Kidney glomerular epithelial cell (primary cell): ENCODE data around the gene C1QTNF12.

Experiments
- DNase-seq: peaks from one replicate; lab custom pipeline; 2025; lab: John Stamatoyannopoulos, UW

Gene C1QTNF12

DNA sequence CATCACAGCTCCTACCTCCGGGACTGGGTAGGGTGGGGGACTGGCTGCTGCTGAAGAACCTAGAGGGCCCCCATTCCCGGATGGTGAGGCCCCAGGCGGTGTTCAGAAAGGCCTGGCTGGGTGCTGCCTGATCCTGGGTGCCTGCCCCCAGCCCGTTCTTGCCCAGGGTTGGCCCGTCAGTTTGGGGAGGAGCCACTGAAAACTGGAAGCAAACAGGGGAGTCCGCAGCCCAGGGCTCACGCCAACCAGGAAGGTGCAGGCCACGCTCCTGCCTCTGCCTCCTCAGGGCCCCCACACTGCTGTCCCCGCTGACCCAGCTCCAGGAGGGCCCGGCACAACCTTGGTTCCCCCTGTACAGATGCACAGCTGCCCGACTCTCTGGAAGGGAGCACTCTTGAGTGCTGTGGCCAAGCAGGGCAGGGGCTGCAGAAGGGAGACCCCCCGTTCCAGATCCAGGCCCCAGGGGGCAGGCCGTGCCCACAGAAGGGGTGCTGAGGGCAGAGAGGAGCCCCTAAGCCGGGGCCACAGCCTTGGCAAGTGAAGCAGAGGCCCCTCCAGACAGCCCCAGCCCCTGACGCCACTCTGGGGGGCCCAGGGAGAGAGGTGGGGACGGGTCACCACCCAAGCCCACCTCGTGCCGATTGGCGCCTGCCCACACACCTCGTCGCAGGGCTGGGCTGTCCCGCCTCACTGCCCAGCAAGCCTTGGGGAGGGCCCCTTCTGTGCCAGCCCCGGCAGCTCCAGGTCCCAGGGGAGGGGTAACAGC is 5.5 kb downstream of the C1QTNF12 start:
- no peak for DNase-seq

DNA sequence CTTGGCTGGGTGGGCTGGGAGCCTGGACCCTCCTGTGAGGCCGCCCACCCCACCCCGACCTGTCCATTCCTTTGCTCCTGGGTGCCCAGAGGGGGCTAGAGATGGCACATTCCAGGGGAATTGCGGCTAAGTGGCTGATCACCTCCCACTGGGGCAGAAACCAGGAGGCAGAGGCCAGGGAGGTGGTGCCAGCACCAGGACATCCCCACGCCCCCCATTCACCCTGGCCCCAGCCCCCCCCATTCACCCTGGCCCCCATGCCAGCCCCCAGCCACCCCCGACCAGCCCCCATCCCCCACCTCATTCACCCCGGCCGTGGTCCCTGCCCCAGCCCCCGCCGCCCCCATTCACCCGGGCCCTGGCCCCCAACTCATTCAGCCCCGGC is 6.2 kb downstream of the C1QTNF12 start:
- DNase-seq, result no peak

GRCh38 chr1:1239614-1240347 is 6.7 kb downstream of the C1QTNF12 start:
- DNase-seq, result no peak

DNA sequence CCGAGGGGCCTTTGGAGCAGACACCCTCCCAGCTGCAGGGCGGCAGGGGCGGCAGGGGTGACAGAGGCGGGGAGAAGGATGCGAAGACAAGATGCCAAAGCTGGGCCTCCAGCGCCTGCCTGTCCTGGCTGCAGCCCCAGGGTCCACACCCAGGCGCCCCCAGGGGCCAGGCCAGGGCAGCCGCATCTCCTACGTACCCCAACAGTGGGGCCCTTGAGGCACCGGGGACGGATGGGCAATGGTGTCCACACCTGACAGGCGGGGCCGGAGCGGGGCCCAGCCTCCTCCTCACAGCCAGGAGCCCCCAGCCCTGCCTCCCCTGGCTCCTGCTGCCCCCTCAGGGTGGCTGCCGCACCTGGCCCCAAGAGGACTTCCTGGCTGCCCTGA is 7.3 kb downstream of the C1QTNF12 start:
- DNase-seq, result no peak

DNA sequence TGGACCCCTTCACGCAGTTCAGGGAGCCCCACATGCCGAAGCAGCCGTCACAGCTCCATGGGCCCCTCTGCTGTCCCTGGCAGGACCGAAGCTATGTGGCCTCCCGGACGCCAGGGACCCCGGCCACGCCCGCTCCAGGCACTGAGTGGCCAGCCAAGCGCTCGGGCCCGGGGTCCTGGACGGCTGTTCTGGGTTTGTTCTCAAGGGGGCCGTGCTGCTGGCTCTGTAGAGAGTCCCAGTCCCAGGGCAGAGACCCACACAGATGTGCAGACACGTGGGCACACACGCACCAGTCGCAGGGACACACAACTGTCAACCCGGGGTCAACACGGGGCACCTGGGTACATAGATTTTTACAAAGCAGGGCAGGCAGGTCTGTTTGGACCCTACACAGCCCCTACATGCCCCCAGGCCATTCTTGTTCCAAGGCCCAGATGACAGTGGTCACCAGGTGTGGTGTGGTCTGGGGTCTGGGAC is 7.8 kb downstream of the C1QTNF12 start:
- DNase-seq, result no peak

DNA sequence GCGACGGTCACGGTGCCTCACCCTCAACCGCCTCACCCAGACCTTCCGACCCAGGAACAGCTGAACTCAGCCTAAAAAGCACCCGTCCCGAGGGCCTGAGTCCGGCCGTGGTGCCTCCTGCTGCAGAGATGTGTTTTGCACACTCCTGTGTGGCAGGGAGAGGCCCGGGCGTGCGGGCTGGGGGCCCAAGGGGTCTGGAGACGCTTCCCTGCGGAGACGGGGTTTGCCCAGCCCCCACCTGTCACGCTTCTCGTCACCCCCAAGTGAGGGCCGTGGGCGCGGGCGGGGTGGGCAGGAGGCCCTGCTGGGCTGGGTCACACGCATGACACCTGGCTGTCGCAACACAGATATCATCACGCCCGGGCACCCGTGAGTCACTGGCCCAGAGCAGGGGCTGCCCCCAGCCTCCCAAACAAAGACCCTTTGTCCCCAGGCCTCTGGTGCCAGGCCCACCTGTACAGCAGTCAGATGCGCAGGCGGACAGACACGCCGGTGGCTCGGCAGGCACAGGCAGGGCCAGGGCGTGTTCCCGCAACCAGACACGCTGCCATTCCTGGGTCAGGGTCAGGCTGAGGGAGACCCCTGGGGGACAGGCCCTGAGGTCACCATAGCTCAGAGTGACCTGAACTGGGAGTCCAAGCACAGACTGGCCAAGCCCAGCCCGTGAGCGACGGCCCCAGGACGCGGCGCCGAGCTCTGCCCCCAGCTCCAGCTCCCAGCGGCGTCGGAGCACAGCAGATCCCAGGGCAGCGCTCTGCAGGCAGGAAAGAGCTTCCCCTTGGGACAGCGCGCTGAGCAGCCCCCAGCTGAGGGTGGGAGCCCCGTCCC is 8.4 kb downstream of the C1QTNF12 start:
- no peak for DNase-seq

DNA sequence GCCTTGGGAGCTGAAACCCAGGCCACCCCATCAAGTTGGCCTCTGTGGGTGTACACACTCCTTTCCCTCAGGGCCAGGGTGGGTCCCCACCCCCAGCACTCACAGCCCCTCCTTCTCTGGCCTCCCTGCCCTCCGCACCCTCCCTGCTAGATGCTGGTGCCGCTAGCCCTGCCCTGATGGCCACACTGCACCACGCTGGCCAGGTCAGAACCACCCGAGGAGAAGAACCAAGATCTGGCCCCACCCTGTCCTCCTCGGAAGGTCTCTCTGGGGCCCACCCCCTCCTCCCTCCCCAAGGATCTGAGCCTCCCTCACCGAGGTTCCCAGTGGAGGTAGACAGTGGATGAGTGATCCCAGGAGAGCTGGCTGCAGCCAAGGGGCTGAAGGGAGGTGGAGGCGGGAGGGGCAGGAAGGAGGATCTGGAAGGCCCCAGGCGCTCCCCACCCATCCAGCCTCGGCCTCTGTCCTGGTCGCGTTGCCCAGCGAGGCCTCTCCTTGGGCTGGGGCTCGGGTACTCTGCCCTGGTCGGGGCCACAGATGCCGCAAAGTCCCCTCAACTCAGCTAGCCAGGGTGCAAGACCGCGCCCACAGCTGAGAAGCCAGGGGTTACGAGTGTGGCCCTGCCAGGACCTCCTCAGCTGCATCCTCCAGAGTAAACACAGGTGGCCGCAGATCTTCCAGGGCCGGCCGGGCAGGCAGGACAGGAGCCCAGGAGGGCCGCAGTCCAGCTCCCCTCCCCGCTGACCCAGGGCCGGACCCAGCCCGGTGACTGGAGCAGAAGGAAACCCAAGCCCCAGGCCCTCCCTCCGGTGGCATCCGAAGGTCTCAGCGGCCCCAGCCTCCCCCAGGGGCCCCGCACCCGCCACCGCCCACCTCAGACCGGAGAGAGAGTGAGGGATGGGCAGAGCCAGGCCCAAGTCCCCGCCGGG is 9.3 kb downstream of the C1QTNF12 start:
- no peak for DNase-seq

DNA sequence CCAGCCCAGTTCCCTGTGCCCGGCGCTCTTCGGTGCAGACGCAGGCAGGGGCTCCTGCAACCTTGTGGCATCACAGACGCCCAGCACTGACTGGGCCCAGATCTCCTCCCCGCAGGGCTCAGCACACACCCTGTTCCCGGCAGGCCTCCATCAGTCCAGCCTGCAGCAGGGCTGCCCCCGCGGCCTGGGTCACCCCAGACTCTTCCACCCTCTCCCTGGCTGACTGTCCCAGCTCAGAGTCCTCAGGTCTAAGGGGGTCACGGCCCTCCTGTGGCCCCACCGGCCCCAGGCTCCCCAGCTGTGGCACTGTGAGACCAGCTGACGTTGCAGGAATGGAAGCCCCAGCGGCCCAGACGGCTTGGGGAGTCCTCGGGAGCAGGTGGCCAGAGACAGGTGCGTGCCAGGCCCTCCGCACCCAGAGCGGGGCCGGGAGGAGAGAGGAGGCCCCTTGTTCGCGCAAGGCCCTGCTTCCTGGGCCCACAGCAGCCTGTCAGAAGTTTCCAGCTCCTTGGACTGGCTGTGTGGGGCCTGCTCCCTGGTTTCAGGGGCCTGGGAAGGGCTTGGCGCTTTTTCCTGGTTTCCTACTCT is 10.3 kb downstream of the C1QTNF12 start:
- DNase-seq, result no peak

- DNase-seq, result no peak
Measured at GRCh38 chr1:1235016-1235744, 11.3 kb downstream of the C1QTNF12 start.

GRCh38 chr1:1234180-1234808 is 12.2 kb downstream of the C1QTNF12 start:
- DNase-seq, result no peak

- no peak for DNase-seq
Measured at GRCh38 chr1:1233567-1233892, 13.0 kb downstream of the C1QTNF12 start.

DNA sequence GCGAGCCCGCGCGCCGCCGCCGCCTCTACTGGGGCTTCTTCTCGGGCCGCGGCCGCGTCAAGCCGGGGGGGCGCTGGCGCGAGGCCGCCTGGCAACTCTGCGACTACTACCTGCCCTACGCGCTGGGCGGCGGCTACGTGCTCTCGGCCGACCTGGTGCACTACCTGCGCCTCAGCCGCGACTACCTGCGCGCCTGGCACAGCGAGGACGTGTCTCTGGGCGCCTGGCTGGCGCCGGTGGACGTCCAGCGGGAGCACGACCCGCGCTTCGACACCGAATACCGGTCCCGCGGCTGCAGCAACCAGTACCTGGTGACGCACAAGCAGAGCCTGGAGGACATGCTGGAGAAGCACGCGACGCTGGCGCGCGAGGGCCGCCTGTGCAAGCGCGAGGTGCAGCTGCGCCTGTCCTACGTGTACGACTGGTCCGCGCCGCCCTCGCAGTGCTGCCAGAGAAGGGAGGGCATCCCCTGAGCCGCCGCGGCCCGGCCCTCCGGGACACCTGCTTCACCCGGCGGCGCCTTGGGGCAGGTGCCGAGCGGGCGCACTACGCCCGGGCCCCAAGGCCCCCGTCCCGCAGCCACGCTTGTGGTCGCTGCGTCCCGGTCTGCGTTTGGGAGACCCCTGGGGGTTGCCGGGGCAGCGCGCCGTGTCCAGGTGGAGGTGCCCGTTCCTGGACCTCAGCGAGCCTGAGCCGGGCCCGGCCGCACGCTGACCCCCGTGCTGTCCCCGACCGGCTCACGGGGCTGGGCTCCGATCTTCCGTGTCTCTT is 13.5 kb downstream of the C1QTNF12 start:
- no peak for DNase-seq

- no peak for DNase-seq
Measured at GRCh38 chr1:1232208-1232795, 14.2 kb downstream of the C1QTNF12 start, which contains the start of gene B3GALT6. Gene B3GALT6, plus strand, starts transcription at chr1:1232237. Its CDS starts 42 bp downstream, at chr1:1232279.

- peak; percentile 91 for DNase-seq
Measured at GRCh38 chr1:1231400-1232207, 14.9 kb downstream of the C1QTNF12 start, which contains the start of gene SDF4. Gene SDF4, minus strand, starts transcription at chr1:1232001. Its CDS starts 3,229 bp downstream, at chr1:1228772.

DNA sequence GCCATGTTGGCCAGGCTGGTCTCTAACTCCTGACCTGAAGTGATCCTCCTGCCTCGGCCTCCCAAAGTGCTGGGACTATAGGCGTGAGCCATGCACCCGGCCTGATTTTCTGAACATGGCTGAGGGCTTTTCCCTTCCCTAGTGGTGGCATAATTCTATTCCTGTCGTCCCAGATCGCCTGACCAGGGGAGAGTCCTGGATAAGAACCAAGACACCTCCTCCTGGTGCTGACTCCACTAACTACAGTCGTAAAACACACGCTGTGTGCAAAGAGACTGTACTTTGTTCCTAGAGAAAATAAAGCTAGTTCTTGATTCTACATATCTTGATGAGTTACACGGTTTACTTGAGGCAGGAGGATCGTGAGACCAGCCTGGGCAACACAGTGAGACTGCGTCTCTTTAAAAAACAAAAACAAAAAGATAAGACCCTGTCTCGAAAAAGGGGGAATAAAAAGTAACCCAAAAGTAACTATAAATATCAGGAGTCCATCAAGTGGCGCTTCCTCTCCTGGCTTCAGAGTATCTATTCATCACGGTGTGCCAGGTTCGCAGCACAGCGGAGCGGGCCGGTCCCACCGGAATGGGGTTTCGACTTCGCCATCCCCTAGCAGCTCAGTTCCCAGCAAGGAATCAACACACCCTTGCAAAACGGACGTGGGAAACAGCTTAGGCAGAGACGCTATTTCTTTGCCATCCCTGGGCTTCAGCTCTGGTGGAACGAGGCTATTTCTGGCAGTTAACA is 15.7 kb downstream of the C1QTNF12 start:
- peak; percentile 49 for DNase-seq

DNA sequence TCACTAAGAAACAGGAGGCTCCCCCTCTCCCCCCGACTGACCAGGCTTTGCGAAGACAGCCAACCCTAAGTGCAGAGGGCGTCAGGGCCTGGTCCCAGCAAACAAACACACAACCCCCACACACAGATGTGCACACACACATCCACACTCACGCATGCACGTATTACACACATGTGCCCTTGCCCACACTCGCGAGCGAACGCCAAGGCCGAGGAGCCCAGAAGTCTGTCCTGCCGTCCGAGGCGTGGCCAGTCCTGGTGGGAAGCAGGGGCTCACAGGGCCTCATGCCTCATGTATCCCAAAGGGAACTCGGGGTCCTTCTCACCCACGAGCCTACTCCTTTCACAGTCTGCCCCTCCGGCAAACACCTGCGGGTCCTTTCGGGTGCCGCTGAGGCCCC is 16.8 kb downstream of the C1QTNF12 start:
- no peak for DNase-seq
